Measurements from ENCODE around the gene HIP1.

The HIP1 gene

GRCh38 chr7:75658802-75659201 is 79.9 kb downstream of the HIP1 start:
- TF ChIP-seq Cebpa-rat (IDR thresholded peaks at IDR 0.05): no peak
- no peaks in the 10 kb centered on the region for H4K20me1 ChIP-seq
- H3K36me3 ChIP-seq: peaks cover 6% of the 10 kb centered on the region; the same call in 1 of the 2 replicates
- no peak overlapping the region for H3K4me3 ChIP-seq
- H3K4me1 ChIP-seq: peaks cover 19% of the 10 kb centered on the region
- no peaks in the 10 kb centered on the region for H3K27me3 ChIP-seq
- no peak overlapping the region for H3K4me2 ChIP-seq
- no peaks in the 10 kb centered on the region for H3K9me3 ChIP-seq
- no peak overlapping the region for H3K27ac ChIP-seq
- H3K9ac ChIP-seq: no peak overlapping the region

GRCh38 chr7:75658369-75658768 is 80.4 kb downstream of the HIP1 start:
- H3K27ac ChIP-seq: no peak overlapping the region
- no peak overlapping the region for H3K4me2 ChIP-seq
- H3K4me3 ChIP-seq: no peak overlapping the region
- TF ChIP-seq Cebpa-rat (IDR thresholded peaks at IDR 0.05): no peak
- H3K9ac ChIP-seq: no peak overlapping the region
- peaks cover 18% of the 10 kb centered on the region for H3K4me1 ChIP-seq
- H3K36me3 ChIP-seq: peaks cover 10% of the 10 kb centered on the region; the same call in 1 of the 2 replicates
- no peaks in the 10 kb centered on the region for H3K27me3 ChIP-seq
- H3K9me3 ChIP-seq: no peaks in the 10 kb centered on the region
- H4K20me1 ChIP-seq: no peaks in the 10 kb centered on the region

DNA sequence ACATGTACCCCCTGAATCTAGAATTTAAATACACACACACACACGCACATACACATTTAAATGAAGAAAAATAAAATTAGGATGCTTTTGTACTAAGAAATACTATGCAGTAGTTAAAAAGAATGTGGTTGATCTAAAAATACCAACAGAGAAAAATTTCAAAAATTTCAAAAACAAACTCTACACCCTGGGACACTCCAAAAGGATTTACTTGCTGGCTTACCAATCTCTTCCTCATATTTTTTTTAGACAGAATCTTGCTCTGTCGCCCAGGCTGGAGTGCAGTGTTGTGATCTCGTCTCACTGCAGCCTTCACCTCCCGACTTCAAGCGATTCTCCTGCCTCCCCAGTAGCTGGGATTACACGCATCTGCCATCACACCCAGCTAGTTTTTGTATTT is 80.9 kb downstream of the HIP1 start:
- H3K27me3 ChIP-seq: no peaks in the 10 kb centered on the region
- H3K9ac ChIP-seq: no peak overlapping the region
- H3K4me2 ChIP-seq: no peak overlapping the region
- no peak overlapping the region for H3K27ac ChIP-seq
- H3K4me3 ChIP-seq: no peak overlapping the region
- H3K4me1 ChIP-seq: peaks cover 13% of the 10 kb centered on the region
- H4K20me1 ChIP-seq: no peaks in the 10 kb centered on the region
- peaks cover 10% of the 10 kb centered on the region; the same call in 1 of the 2 replicates for H3K36me3 ChIP-seq
- no peak for TF ChIP-seq Cebpa-rat (IDR thresholded peaks at IDR 0.05)
- no peaks in the 10 kb centered on the region for H3K9me3 ChIP-seq

GRCh38 chr7:75656740-75657139 is 82.0 kb downstream of the HIP1 start:
- Histone ChIP-seq H3K4me3 (no peak overlapping the region), H3K27ac (no peak overlapping the region), H4K20me1 (no peaks in the 10 kb centered on the region), H3K4me1 (peaks cover 2% of the 10 kb centered on the region; the same call in 1 of the 2 replicates), H3K36me3 (peaks cover 10% of the 10 kb centered on the region; the same call in 1 of the 2 replicates), H3K9ac (no peak overlapping the region), H3K4me2 (no peak overlapping the region), H3K9me3 (no peaks in the 10 kb centered on the region), H3K27me3 (no peaks in the 10 kb centered on the region)
- TF ChIP-seq Cebpa-rat (IDR thresholded peaks at IDR 0.05): no peak

DNA sequence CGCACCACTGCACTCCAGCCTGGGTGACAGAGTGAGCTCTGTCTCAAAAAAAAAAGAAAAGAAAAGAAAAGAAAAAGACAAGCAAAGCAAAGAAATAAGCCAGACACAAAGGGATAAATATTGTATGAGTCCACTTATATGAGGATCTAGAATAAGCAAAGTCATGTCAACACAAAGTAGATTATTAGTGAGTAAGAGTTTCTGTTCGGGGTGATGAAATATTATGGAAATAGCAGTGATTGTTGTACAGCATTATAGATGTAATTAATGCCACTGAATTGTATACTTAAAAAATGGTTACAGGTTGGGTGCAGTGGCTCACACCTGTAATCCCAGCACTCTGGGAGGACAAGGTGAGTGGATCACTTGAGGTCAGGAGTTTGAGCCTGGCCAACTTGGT is 83.2 kb downstream of the HIP1 start:
- no peak for TF ChIP-seq Cebpa-rat (IDR thresholded peaks at IDR 0.05)
- Histone ChIP-seq H4K20me1 (no peaks in the 10 kb centered on the region), H3K4me1 (peaks cover 7% of the 10 kb centered on the region), H3K27me3 (no peaks in the 10 kb centered on the region), H3K4me2 (no peak overlapping the region), H3K9me3 (no peaks in the 10 kb centered on the region), H3K4me3 (no peak overlapping the region), H3K9ac (no peak overlapping the region), H3K36me3 (peaks cover 10% of the 10 kb centered on the region; the same call in 1 of the 2 replicates), H3K27ac (no peak overlapping the region)

GRCh38 chr7:75654855-75655254 is 83.9 kb downstream of the HIP1 start:
- H3K4me1 ChIP-seq: peaks cover 14% of the 10 kb centered on the region
- TF ChIP-seq Cebpa-rat (IDR thresholded peaks at IDR 0.05): no peak
- H3K27me3 ChIP-seq: no peaks in the 10 kb centered on the region
- no peaks in the 10 kb centered on the region for H3K9me3 ChIP-seq
- H3K9ac ChIP-seq: no peak overlapping the region
- H3K36me3 ChIP-seq: peaks cover 10% of the 10 kb centered on the region; the same call in 1 of the 2 replicates
- H3K27ac ChIP-seq: no peak overlapping the region
- no peak overlapping the region for H3K4me2 ChIP-seq
- no peak overlapping the region for H3K4me3 ChIP-seq
- H4K20me1 ChIP-seq: peaks cover 4% of the 10 kb centered on the region; the same call in 1 of the 2 replicates

DNA sequence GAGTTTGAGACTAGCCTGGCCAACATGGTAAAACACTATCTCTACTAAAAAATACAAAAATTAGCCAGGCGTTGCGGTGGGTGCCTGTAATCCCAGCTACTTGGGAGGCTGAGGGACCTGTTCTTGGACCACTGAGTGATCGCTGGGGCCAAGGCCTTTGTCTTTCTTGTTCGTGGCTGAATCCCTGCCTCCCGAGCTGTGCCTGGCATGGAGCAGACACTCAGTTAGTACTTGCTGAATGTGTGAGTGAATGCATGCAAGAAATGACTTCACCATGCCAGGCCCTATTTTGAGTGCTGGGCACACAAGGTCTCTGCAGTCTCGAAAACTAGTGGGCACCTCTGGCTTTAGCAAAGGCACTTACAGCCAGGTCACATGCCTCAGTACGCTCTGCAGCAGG is 85.1 kb downstream of the HIP1 start:
- H3K27me3 ChIP-seq: no peaks in the 10 kb centered on the region
- peaks cover 10% of the 10 kb centered on the region; the same call in 1 of the 2 replicates for H3K36me3 ChIP-seq
- peaks cover 24% of the 10 kb centered on the region for H3K4me1 ChIP-seq
- TF ChIP-seq Cebpa-rat (IDR thresholded peaks at IDR 0.05): no peak
- H3K4me2 ChIP-seq: no peak overlapping the region
- peaks cover 14% of the 10 kb centered on the region; the same call in 1 of the 2 replicates for H4K20me1 ChIP-seq
- no peak overlapping the region for H3K4me3 ChIP-seq
- H3K9me3 ChIP-seq: no peaks in the 10 kb centered on the region
- no peak overlapping the region for H3K9ac ChIP-seq
- H3K27ac ChIP-seq: no peak overlapping the region

GRCh38 chr7:75652788-75653187 is 86.0 kb downstream of the HIP1 start:
- peaks cover 24% of the 10 kb centered on the region for H3K4me1 ChIP-seq
- H4K20me1 ChIP-seq: peaks cover 14% of the 10 kb centered on the region; the same call in 1 of the 2 replicates
- H3K4me2 ChIP-seq: no peak overlapping the region
- TF ChIP-seq Cebpa-rat (IDR thresholded peaks at IDR 0.05): no peak
- H3K4me3 ChIP-seq: no peak overlapping the region
- H3K36me3 ChIP-seq: peaks cover 15% of the 10 kb centered on the region; the same call in 1 of the 2 replicates
- H3K9me3 ChIP-seq: no peaks in the 10 kb centered on the region
- H3K27me3 ChIP-seq: no peaks in the 10 kb centered on the region
- H3K27ac ChIP-seq: no peak overlapping the region
- H3K9ac ChIP-seq: no peak overlapping the region

- Histone ChIP-seq H3K27ac (peak overlapping the region; percentile 49; the same call in 1 of the 2 replicates), H4K20me1 (peaks cover 14% of the 10 kb centered on the region; the same call in 1 of the 2 replicates), H3K36me3 (peaks cover 26% of the 10 kb centered on the region; the same call in 1 of the 2 replicates), H3K9me3 (no peaks in the 10 kb centered on the region), H3K4me1 (peaks cover 31% of the 10 kb centered on the region), H3K4me3 (no peak overlapping the region), H3K9ac (0 out of 2 replicates have a peak overlapping the region, but pooled peaks have one; percentile 10), H3K27me3 (no peaks in the 10 kb centered on the region), H3K4me2 (peak overlapping the region; percentile 60)
- no peak for TF ChIP-seq Cebpa-rat (IDR thresholded peaks at IDR 0.05)
These were observed 88.1 kb downstream of the HIP1 start for GRCh38 chr7:75650681-75651080.

DNA sequence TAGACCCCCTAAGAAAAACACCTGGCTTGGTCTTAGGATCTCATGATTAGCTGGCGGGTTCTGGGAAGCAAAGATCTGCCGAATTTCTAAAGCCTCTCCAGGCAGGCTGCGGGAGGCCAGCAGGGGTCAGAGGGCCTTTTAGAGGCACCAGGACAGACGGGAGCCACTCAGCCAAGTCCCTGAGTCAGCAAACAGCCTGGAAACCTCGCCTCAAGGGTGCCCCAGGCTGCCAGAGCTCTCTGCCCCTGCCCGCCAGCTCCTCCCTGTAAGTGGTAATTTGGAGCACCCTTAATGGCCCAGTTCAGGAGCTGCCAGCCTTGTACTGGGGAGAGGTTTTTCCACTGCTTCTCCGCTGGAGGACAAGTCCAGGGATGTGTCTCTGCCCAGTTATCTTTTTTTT is 88.7 kb downstream of the HIP1 start:
- Histone ChIP-seq H3K27ac (no peak overlapping the region), H3K4me3 (no peak overlapping the region), H3K36me3 (peaks cover 26% of the 10 kb centered on the region; the same call in 1 of the 2 replicates), H3K4me2 (peak overlapping the region; percentile 60), H3K9me3 (no peaks in the 10 kb centered on the region), H4K20me1 (peaks cover 14% of the 10 kb centered on the region; the same call in 1 of the 2 replicates), H3K4me1 (peaks cover 31% of the 10 kb centered on the region), H3K27me3 (no peaks in the 10 kb centered on the region), H3K9ac (peak overlapping the region; percentile 19; the same call in 1 of the 2 replicates)
- TF ChIP-seq Cebpa-rat (IDR thresholded peaks at IDR 0.05): no peak
